ENCODE data around the gene GJB4. TPM values are rescaled to one million over a fixed set of nuclear protein-coding genes. Genes with fewer than 3 reads are reported as not detected.

Gene GJB4
- total and polyA plus RNA-seq, 5 experiments from 2014 or later: not detected

GRCh38 chr1:34753163-34753562, 6.4 kb upstream of the GJB4 start:
- DNase-seq (no peak), ATAC-seq (no peak)
- peaks cover 0 to 13% (median 2%) of the 10 kb centered on the region in 5 donors for H3K27me3 Mint-ChIP-seq
- no peak overlapping the region for H3K4me3 Mint-ChIP-seq
- H3K9me3 Mint-ChIP-seq: no peaks in the 10 kb centered on the region
- no peaks in the 10 kb centered on the region for H3K36me3 Mint-ChIP-seq
- no peaks in the 10 kb centered on the region for H3K4me1 Mint-ChIP-seq
- no peak overlapping the region for H3K27ac Mint-ChIP-seq
- POLR2A ChIA-PET: no interaction called here

DNA sequence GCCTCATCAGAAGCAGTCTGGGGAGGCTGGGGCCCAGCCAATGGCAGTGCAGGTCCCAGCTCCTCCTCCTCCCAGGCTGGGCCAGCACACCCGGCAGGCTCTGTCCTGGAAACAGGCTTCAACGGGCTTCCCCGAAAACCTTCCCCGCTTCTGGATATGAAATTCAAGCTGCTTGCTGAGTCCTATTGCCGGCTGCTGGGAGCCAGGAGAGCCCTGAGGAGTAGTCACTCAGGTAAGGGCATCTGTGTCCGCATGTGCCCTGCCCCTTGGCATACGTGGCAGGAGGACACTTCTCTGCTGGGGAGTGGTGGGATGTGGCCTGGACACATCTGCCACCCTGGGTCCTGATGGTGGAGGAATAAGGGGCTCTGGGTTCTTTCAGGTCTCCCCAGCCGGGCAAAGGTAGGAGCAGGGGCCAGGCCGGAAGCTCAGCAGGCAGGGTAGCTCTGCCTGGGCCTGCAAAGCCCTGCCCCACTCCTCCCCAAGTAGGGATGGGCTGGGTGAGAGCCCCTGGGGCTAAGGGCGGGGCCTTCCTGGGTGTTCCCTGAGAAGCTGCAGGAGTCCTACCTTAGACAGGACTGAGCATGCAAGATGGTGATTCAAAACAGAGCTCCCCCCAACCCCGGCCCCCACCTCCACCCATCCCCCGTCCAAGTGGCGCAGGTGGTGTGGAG, 4.4 kb upstream of the GJB4 start, which contains the start of gene GJB5:
Gene GJB5, plus strand, starts transcription at position 84 of the 674 bp plus-strand sequence. CDS start 2,284 bp downstream, outside the sequence.
- Mint-ChIP-seq H3K36me3 (no peaks in the 10 kb centered on the region), H3K27ac (peak within 1 kb of the TSS in 1 of 10 donors; percentile 27), H3K4me1 (no peaks in the 10 kb centered on the region), H3K9me3 (no peaks in the 10 kb centered on the region), H3K27me3 (peaks cover 0 to 18% (median 0%) of the 10 kb centered on the region in 5 donors), H3K4me3 (no peak within 1 kb of the TSS)
- DNase-seq: no peak
- no peak for ATAC-seq
- POLR2A ChIA-PET: no interaction called here

DNA sequence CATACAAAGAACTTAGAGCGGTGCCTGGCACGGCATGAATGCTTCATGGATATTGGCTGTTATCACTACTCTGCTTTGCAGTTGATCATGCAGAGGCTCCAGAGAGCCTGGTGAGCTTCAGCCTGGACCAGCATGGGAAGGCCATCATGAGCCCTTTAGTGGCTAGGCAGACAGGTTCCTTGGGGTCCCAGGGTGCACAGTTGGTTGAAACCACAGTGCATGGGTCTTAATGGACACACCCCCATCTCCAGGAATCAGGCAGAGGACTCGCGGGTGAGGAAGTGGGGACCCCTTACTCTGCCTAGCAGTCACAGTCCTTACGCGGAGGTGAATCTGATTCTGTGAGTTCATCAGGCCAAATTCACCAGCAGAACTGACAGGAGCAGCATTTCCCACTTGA, 3.6 kb upstream of the GJB4 start:
- POLR2A ChIA-PET: no interaction called here
- H3K9me3 Mint-ChIP-seq: no peaks in the 10 kb centered on the region
- no peak overlapping the region for H3K4me3 Mint-ChIP-seq
- DNase-seq: no peak
- H3K27me3 Mint-ChIP-seq: peaks cover 0 to 20% (median 0%) of the 10 kb centered on the region in 5 donors
- H3K4me1 Mint-ChIP-seq: no peaks in the 10 kb centered on the region
- ATAC-seq: no peak
- no peaks in the 10 kb centered on the region for H3K36me3 Mint-ChIP-seq
- H3K27ac Mint-ChIP-seq: no peak overlapping the region

- Mint-ChIP-seq H3K4me3 (no peak overlapping the region), H3K4me1 (no peaks in the 10 kb centered on the region), H3K9me3 (no peaks in the 10 kb centered on the region), H3K27me3 (peaks cover 0 to 25% (median 7%) of the 10 kb centered on the region in 5 donors), H3K36me3 (no peaks in the 10 kb centered on the region), H3K27ac (no peak overlapping the region)
- ATAC-seq (no peak), DNase-seq (no peak)
- POLR2A ChIA-PET: no interaction called here
Measured at GRCh38 chr1:34757386-34757785, 2.2 kb upstream of the GJB4 start.

GRCh38 chr1:34758751-34759150, 789 bp upstream of the GJB4 start:
- no peak overlapping the region for H3K27ac Mint-ChIP-seq
- peaks cover 0 to 32% (median 17%) of the 10 kb centered on the region in 5 donors for H3K27me3 Mint-ChIP-seq
- no peaks in the 10 kb centered on the region for H3K9me3 Mint-ChIP-seq
- POLR2A ChIA-PET: no interaction called here
- no peak for ATAC-seq
- DNase-seq: no peak
- no peaks in the 10 kb centered on the region for H3K4me1 Mint-ChIP-seq
- H3K36me3 Mint-ChIP-seq: no peaks in the 10 kb centered on the region
- no peak overlapping the region for H3K4me3 Mint-ChIP-seq

DNA sequence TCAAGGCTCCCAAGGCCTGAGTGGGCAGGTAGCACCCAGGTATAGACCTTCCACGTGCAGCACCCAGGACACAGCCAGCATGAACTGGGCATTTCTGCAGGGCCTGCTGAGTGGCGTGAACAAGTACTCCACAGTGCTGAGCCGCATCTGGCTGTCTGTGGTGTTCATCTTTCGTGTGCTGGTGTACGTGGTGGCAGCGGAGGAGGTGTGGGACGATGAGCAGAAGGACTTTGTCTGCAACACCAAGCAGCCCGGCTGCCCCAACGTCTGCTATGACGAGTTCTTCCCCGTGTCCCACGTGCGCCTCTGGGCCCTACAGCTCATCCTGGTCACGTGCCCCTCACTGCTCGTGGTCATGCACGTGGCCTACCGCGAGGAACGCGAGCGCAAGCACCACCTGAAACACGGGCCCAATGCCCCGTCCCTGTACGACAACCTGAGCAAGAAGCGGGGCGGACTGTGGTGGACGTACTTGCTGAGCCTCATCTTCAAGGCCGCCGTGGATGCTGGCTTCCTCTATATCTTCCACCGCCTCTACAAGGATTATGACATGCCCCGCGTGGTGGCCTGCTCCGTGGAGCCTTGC, 1.7 kb downstream of the GJB4 start:
- POLR2A ChIA-PET: no interaction called here
- no peak for ATAC-seq
- no peak for DNase-seq
- Mint-ChIP-seq H3K36me3 (no peaks in the 10 kb centered on the region), H3K4me1 (no peaks in the 10 kb centered on the region), H3K4me3 (no peak overlapping the region), H3K27me3 (peaks cover 0 to 30% (median 18%) of the 10 kb centered on the region in 5 donors), H3K9me3 (no peaks in the 10 kb centered on the region), H3K27ac (no peak overlapping the region)

GRCh38 chr1:34761776-34762307, 2.3 kb downstream of the GJB4 start:
- Mint-ChIP-seq H3K4me3 (no peak overlapping the region), H3K27ac (no peak overlapping the region), H3K27me3 (peaks cover 0 to 30% (median 18%) of the 10 kb centered on the region in 5 donors), H3K9me3 (no peaks in the 10 kb centered on the region), H3K4me1 (no peaks in the 10 kb centered on the region), H3K36me3 (no peaks in the 10 kb centered on the region)
- DNase-seq (no peak), ATAC-seq (no peak)
- POLR2A ChIA-PET: no interaction called here

DNA sequence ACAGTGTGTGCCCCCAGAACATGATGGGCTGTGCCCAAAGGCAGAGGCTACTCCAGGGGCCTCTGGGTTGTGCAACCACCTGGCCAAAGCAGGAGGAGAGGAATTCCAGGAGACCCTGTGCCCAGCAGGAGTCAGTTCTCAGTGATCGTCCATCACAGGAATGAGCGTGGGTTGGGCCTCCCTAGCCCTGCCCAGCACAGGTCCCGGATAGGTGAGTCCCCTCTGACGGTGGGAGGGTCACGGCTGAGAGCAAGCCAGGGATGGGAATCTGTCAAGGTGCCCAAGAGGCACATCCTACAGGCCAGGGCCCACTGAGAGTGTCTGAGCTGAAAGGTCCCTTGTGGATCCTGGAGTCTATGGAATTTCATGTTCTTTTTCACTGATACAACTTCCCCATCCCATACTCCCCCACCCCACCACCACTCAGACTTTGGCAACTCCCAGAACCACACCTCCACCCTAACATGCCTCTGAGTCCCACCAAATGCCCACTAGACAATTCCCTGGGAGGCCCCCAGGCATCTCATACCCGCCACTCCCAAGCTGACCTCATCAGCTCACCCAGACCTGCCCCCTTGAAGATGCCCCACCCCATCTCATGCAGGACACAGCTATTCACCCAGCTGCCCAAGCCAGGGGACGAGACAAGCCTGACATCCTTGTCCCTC, 3.1 kb downstream of the GJB4 start:
- H3K27me3 Mint-ChIP-seq: peaks cover 0 to 26% (median 18%) of the 10 kb centered on the region in 5 donors
- no peaks in the 10 kb centered on the region for H3K36me3 Mint-ChIP-seq
- DNase-seq: peak in 1 of 10 donors; percentile 30

DNA sequence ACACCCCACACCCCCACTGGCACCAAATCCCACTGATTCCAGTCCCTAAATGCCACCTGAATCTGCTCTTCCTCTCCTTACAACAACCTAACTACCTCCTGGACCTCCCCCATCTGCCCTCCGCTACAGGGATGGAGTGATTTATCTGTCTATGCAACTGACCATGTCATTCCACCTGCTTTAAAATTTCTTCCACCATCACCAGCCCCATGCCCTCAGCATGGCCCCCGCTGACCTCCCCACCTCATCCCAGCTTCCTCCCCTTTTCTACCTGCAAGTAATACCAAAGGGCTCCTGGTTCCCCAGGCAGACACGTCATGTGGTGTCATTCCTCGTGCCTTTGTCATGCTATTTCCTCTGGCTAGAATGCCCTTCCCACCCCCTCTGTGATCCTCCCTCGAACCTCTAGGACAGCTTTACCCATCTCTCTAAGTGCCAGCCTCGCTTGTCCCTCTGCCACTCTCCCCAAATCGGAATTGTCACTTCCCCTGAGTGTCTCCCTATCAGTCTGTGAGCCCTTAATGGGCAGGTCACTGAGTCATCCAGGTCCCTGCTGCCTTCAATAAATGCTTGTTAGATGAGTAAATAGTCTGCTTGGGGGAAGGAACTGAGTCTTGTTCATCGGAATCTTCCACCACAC, 3.7 kb downstream of the GJB4 start:
- H3K36me3 Mint-ChIP-seq: no peaks in the 10 kb centered on the region
- H3K27ac Mint-ChIP-seq: peak overlapping the region in 1 of 10 donors; percentile 2
- no peak for ATAC-seq
- DNase-seq: peak in 1 of 10 donors; percentile 22
- no peaks in the 10 kb centered on the region for H3K9me3 Mint-ChIP-seq
- POLR2A ChIA-PET: no interaction called here
- no peaks in the 10 kb centered on the region for H3K4me1 Mint-ChIP-seq
- peaks cover 0 to 22% (median 18%) of the 10 kb centered on the region in 5 donors for H3K27me3 Mint-ChIP-seq
- no peak overlapping the region for H3K4me3 Mint-ChIP-seq

More for the DNA sequence above, 3.1 kb downstream of the GJB4 start:
- H3K9me3 Mint-ChIP-seq: no peaks in the 10 kb centered on the region
- ATAC-seq: no peak
- H3K27ac Mint-ChIP-seq: no peak overlapping the region
- POLR2A ChIA-PET: no interaction called here
- H3K4me3 Mint-ChIP-seq: no peak overlapping the region
- no peaks in the 10 kb centered on the region for H3K4me1 Mint-ChIP-seq

GRCh38 chr1:34768856-34769255, 9.3 kb downstream of the GJB4 start:
- H3K36me3 Mint-ChIP-seq: no peaks in the 10 kb centered on the region

GRCh38 chr1:34770891-34771504, 11.5 kb downstream of the GJB4 start:
- no peaks in the 10 kb centered on the region for H3K9me3 Mint-ChIP-seq
- ATAC-seq (no peak), DNase-seq (no peak)
- H3K27ac Mint-ChIP-seq: no peak overlapping the region
- H3K4me3 Mint-ChIP-seq: no peak overlapping the region
- H3K27me3 Mint-ChIP-seq: peaks cover 0 to 6% (median 4%) of the 10 kb centered on the region in 5 donors
- no peaks in the 10 kb centered on the region for H3K4me1 Mint-ChIP-seq
- H3K36me3 Mint-ChIP-seq: no peaks in the 10 kb centered on the region
- POLR2A ChIA-PET: interaction anchor here (0.6 kb wide), 1 partner anchor 196 kb away, joined by 3 read pairs; no protein-coding TSS in a partner anchor

More at GRCh38 chr1:34768856-34769255, 9.3 kb downstream of the GJB4 start:
- no peak overlapping the region for H3K4me3 Mint-ChIP-seq
- H3K9me3 Mint-ChIP-seq: no peaks in the 10 kb centered on the region
- peaks cover 0 to 6% (median 4%) of the 10 kb centered on the region in 5 donors for H3K27me3 Mint-ChIP-seq
- no peaks in the 10 kb centered on the region for H3K4me1 Mint-ChIP-seq
- DNase-seq (no peak), ATAC-seq (no peak)
- no peak overlapping the region for H3K27ac Mint-ChIP-seq
- POLR2A ChIA-PET: no interaction called here

- no peaks in the 10 kb centered on the region for H3K9me3 Mint-ChIP-seq
- peaks cover 0 to 6% (median 4%) of the 10 kb centered on the region in 5 donors for H3K27me3 Mint-ChIP-seq
- H3K36me3 Mint-ChIP-seq: no peaks in the 10 kb centered on the region
- no peaks in the 10 kb centered on the region for H3K4me1 Mint-ChIP-seq
- POLR2A ChIA-PET: interaction anchor here (0.6 kb wide), 1 partner anchor 196 kb away, joined by 3 read pairs; no protein-coding TSS in a partner anchor
- DNase-seq: no peak
- no peak for ATAC-seq
- H3K4me3 Mint-ChIP-seq: no peak overlapping the region
- no peak overlapping the region for H3K27ac Mint-ChIP-seq
Measured at GRCh38 chr1:34771573-34772371, 12.2 kb downstream of the GJB4 start.
